Measurements from ENCODE around the gene MAML3.

DNA sequence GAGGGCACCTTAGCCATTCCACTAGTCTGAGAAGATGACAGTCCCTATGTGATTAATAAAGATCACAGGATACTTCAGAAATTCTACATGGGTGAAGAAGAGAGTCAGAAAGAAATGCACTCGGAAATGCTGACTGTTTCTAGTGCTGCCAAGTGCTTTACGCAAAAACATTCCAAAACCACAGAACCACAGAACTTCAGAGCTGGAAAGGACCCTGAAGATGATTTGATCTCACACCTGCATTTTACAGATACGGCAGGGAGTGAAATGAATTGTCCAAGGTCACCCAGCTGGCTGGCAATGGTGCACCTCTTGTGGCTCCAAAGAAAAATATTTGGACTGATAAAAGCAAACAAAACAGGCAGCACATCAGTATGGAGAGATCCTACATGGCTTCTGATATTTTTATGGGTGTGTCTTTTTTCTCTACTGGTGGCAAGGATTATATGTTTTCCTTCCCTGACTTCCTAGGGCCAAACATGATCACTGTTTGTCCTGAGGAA, 115.9 kb downstream of the MAML3 start:
- TF ChIP-seq CTCF (IDR thresholded peaks at IDR 0.05) (no peak), POLR2A (IDR thresholded peaks at IDR 0.05) (no peak), EP300 (IDR thresholded peaks at IDR 0.05; ENCODE audit: low read depth) (no peak), POLR2AphosphoS5 (IDR thresholded peaks at IDR 0.05) (no peak)

All from transverse colon (tissue), 4 donors.